Neuronal stem cell (in vitro differentiated cells): ENCODE data around the gene KDM3A. TPM values are rescaled to one million over a fixed set of nuclear protein-coding genes. Genes with fewer than 3 reads are reported as not detected.

Experiments used
- DNase-seq: peaks from one replicate; pipeline ENCODE4 v3.0.0-alpha.2; 2013; ENCODE audit warnings: low spot score
- H2AFZ ChIP-seq: one replicate; pipeline ENCODE4 v1.6.1; 2013; ENCODE audit warnings: mild to moderate bottlenecking, low read length, inconsistent platforms
- H2AK5ac ChIP-seq: 2 replicates; pipeline ENCODE4 v1.6.1; 2013; ENCODE audit warnings: low read depth, mild to moderate bottlenecking, inconsistent platforms, low read length, moderate library complexity, mixed read lengths
- H2BK120ac ChIP-seq: 2 replicates; pipeline ENCODE4 v1.6.1; 2013; ENCODE audit warnings: low read depth, mild to moderate bottlenecking, inconsistent platforms, low read length, moderate library complexity, mixed read lengths
- H2BK12ac ChIP-seq: one replicate; pipeline ENCODE4 v1.6.1; 2013; ENCODE audit warnings: low read length, inconsistent platforms
- H2BK15ac ChIP-seq: 2 replicates; pipeline ENCODE4 v1.6.1; 2013; ENCODE audit warnings: mild to moderate bottlenecking, low read length, inconsistent platforms, mixed read lengths
- H2BK5ac ChIP-seq: one replicate; pipeline ENCODE4 v1.6.1; 2013; ENCODE audit warnings: inconsistent platforms, mild to moderate bottlenecking, low read length, moderate library complexity
- H3K14ac ChIP-seq: one replicate; pipeline ENCODE4 v1.6.1; 2013; ENCODE audit warnings: low read length, inconsistent platforms
- H3K18ac ChIP-seq: 2 replicates; pipeline ENCODE4 v1.6.1; 2013; ENCODE audit warnings: low read length, inconsistent platforms
- H3K23ac ChIP-seq: 2 replicates; pipeline ENCODE4 v1.6.1; 2013; ENCODE audit warnings: low read depth, mild to moderate bottlenecking, mixed read lengths, low read length, inconsistent platforms; ENCODE audit not compliant: poor library complexity
- H3K27ac ChIP-seq: replicated peaks from 3 replicates; pipeline ENCODE4 v1.5.1; 2013; ENCODE audit warnings: low read length, inconsistent platforms
- H3K27me3 ChIP-seq, 3 experiments: 2 replicates each; pipeline ENCODE4 v1.6.1; 2013; ENCODE audit warnings: low read length in 3 of 3, mild to moderate bottlenecking in 2 of 3, inconsistent platforms in 1 of 3, low read depth in 1 of 3, mixed read lengths in 1 of 3, moderate library complexity in 1 of 3; ENCODE audit not compliant: control insufficient read depth in 3 of 3, insufficient read depth in 3 of 3
- H3K36me3 ChIP-seq, 2 donors: replicated peaks in 1 of 2; 2 replicates each; pipeline ENCODE4 v1.6.1; 2013; ENCODE audit warnings: low read length in 2 of 2; ENCODE audit not compliant: control insufficient read depth in 2 of 2, insufficient read depth in 2 of 2
- H3K4ac ChIP-seq: 2 replicates; pipeline ENCODE4 v1.6.1; 2013; ENCODE audit warnings: inconsistent platforms, mild to moderate bottlenecking, low read length, moderate library complexity
- H3K4me1 ChIP-seq, 2 donors: 1 replicate in 1 of 2; 2 replicates in 1 of 2; pipeline ENCODE4 v1.6.1; 2013; ENCODE audit warnings: low read length in 2 of 2, low read depth in 1 of 2; ENCODE audit not compliant: control insufficient read depth in 2 of 2, insufficient read depth in 1 of 2
- H3K4me2 ChIP-seq: one replicate; pipeline ENCODE4 v1.6.1; 2013; ENCODE audit warnings: mild to moderate bottlenecking, low read length, inconsistent platforms; ENCODE audit not compliant: insufficient read depth, poor library complexity, severe bottlenecking
- H3K4me3 ChIP-seq, 2 donors: 2 replicates each; pipeline ENCODE4 v1.5.1; 2013; ENCODE audit warnings: low read length in 2 of 2, mild to moderate bottlenecking in 2 of 2, inconsistent platforms in 1 of 2, moderate library complexity in 1 of 2
- H3K79me1 ChIP-seq: one replicate; pipeline ENCODE4 v1.6.1; 2013; ENCODE audit warnings: low read depth, mild to moderate bottlenecking, inconsistent platforms, low read length, moderate library complexity
- H3K9ac ChIP-seq: one replicate; pipeline ENCODE4 v1.6.1; 2013; ENCODE audit warnings: mild to moderate bottlenecking, low read depth, low read length, inconsistent platforms; ENCODE audit not compliant: poor library complexity
- H3K9me3 ChIP-seq, 2 donors: replicated peaks in 1 of 2; 2 replicates each; pipeline versions ENCODE3 to v1.6.1; 2013; ENCODE audit warnings: low read length in 2 of 2, mild to moderate bottlenecking in 2 of 2, inconsistent platforms in 1 of 2, low read depth in 1 of 2, mixed read lengths in 1 of 2, moderate library complexity in 1 of 2; ENCODE audit not compliant: control insufficient read depth in 2 of 2, insufficient read depth in 1 of 2
- H4K8ac ChIP-seq: one replicate; pipeline ENCODE4 v1.6.1; 2013; ENCODE audit warnings: low read depth, mild to moderate bottlenecking, inconsistent platforms, low read length, moderate library complexity
- H4K91ac ChIP-seq: one replicate; pipeline ENCODE4 v1.6.1; 2013; ENCODE audit warnings: low read length, low read depth, mild to moderate bottlenecking, inconsistent platforms; ENCODE audit not compliant: poor library complexity
- WGBS, 2 donors: extraction: QIAGEN DNeasy Blood & Tissue Kit; methylation state at CpG; one replicate each; pipeline ENCODE4 v1.1.7; 2013; ENCODE audit warnings: missing lambda C conversion rate in 2 of 2, mixed read lengths in 1 of 2; ENCODE audit not compliant: insufficient read length in 2 of 2, insufficient replicate concordance in 1 of 2; ENCODE audit errors: extremely low coverage in 2 of 2; 5-methylcytosine and 5-hydroxymethylcytosine counted together
- small RNA-seq: library from polyadenylated mRNA; stranded (forward); fragments of <200 nt; extraction: miRNeasy Mini kit (QIAGEN cat#:217004); gene quantifications from one replicate; pipeline ENCODE3, GENCODE V24; 2013; ENCODE audit not compliant: insufficient read depth

Gene KDM3A

DNA sequence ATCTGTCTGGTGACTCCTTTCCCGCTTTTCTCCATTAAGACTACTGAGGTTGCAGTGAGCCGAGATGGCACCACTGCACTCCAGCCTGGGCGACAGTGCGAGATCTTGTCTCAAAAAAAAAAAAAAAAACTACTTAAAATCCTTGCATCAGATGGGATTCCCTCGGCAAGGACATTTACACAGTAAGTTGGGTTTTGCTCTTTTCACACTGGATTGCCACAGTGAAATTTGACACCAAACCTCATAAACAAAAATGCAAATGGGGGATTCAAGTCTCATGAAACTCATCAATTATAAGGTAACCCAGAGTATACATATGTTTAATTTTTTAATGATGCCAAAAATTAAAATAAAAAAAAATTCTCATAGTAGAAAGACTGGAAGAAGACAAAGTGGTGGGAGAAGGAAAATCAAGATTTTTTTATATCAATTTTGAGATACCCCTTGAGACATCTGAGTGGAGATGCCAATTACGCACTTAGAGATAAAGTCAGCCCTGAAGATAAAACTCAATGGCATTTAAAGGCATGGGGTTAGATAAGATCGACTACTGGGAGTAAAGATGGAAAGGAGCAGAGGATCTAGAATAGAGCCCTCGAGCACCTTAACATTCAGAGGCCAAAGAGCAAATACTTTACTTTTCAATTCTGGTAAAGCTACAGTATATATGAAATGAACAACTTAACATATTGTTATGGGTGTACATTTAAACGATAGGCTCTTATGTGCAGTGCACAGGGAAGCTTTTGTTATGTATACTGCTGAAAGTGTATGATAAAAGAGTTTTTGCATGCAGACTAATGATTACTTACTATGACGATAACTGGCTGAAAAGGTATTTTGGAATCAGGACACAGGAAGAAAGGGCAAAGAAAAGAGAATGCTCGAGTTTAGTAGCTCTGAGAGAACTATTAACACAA is 84.5 kb downstream of the KDM3A start:
- Histone ChIP-seq H3K18ac (no peak overlapping the region), H2BK5ac (no peak overlapping the region), H3K9me3 (no peaks in the 10 kb centered on the region), H2BK12ac (no peak overlapping the region), H3K23ac (no peak overlapping the region), H3K36me3 (peaks cover 2 to 39% of the 10 kb centered on the region in 2 donors), H3K4me1 (no peaks in the 10 kb centered on the region), H3K27ac (no peak overlapping the region), H2BK15ac (no peak overlapping the region), H3K4me2 (no peak overlapping the region), H4K91ac (no peak overlapping the region), H3K9ac (no peak overlapping the region), H2AFZ (no peak overlapping the region), H4K8ac (no peak overlapping the region), H3K14ac (no peak overlapping the region), H3K4me3 (no peak overlapping the region), H3K79me1 (no peaks in the 10 kb centered on the region), H3K4ac (no peak overlapping the region), H3K27me3 (no peaks in the 10 kb centered on the region), H2BK120ac (no peak overlapping the region), H2AK5ac (no peak overlapping the region)
- no CpG with 5 or more reads among the region's 11 CpGs for WGBS, 2 donors
- no peak for DNase-seq

DNA sequence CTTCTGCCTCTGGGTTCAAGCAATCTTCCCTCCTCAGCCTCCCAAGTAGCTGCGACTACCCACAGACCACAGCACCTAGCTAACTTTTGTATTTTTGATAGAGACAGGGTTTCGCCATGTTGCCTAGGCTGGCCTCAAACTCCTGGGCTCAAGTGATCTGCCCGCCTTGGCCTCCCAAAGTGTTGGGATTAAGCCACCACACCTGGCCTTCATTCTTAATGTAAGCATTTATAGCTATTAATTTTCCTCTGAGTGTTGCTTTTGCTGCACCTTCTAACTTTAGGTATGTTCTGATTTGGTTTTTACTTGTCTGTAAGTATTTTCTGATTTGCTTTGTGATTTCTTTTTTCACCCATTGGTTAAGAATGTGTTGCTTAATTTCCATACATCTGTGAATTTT is 92.4 kb downstream of the KDM3A start:
- Histone ChIP-seq H3K9me3 (peaks cover 2 to 10% of the 10 kb centered on the region in 2 donors), H2BK120ac (no peak overlapping the region), H4K91ac (no peak overlapping the region), H3K36me3 (peaks cover 2 to 7% of the 10 kb centered on the region in 2 donors), H3K9ac (no peak overlapping the region), H3K14ac (no peak overlapping the region), H3K27me3 (no peaks in the 10 kb centered on the region), H3K23ac (no peak overlapping the region), H2AFZ (no peak overlapping the region), H4K8ac (no peak overlapping the region), H2BK12ac (no peak overlapping the region), H2AK5ac (no peak overlapping the region), H3K4me1 (no peaks in the 10 kb centered on the region), H3K4me2 (no peak overlapping the region), H3K79me1 (peaks cover 3% of the 10 kb centered on the region), H3K4ac (no peak overlapping the region), H3K4me3 (no peak overlapping the region), H3K27ac (no peak overlapping the region), H2BK15ac (no peak overlapping the region), H3K18ac (no peak overlapping the region), H2BK5ac (no peak overlapping the region)
- DNase-seq, result no peak
- no CpG with 5 or more reads among the region's 3 CpGs for WGBS, 2 donors

DNA sequence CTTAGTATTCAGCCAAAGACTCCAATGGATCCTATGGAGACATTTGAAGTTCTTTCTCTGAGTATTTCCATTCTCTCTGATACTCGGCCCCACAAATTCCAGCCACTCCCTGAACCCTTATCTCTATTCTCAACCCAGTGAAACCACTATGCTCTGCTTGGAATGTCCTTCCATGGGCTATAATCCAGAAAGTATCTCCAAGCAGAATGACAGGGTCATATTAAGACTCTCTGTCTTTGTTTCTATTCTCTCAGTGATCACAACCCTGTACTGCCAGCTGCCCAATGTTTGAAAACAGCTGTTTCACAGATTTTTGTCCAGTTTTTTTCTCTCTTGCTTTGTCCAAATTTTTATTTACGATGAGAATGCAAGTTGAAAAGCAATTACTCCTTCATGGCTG is 100.2 kb downstream of the KDM3A start:
- no peak overlapping the region for H2BK5ac ChIP-seq
- no peak overlapping the region for H3K4me2 ChIP-seq
- no peak overlapping the region for H4K91ac ChIP-seq
- no peak overlapping the region for H3K4ac ChIP-seq
- no peak overlapping the region for H2AFZ ChIP-seq
- H2BK120ac ChIP-seq, result no peak overlapping the region
- H2BK15ac ChIP-seq, result no peak overlapping the region
- peaks cover 0 to 3% of the 10 kb centered on the region in 2 donors for H3K36me3 ChIP-seq
- H3K4me1 ChIP-seq, result no peaks in the 10 kb centered on the region
- no peak overlapping the region for H3K18ac ChIP-seq
- H3K23ac ChIP-seq, result no peak overlapping the region
- H2BK12ac ChIP-seq, result no peak overlapping the region
- no peak overlapping the region for H4K8ac ChIP-seq
- H3K14ac ChIP-seq, result no peak overlapping the region
- DNase-seq, result no peak
- H3K9me3 ChIP-seq, result peaks cover 0 to 9% of the 10 kb centered on the region in 2 donors
- no CpG with 5 or more reads among the region's 2 CpGs for WGBS, 2 donors
- H3K27ac ChIP-seq, result no peak overlapping the region
- no peak overlapping the region for H2AK5ac ChIP-seq
- H3K9ac ChIP-seq, result no peak overlapping the region
- no peaks in the 10 kb centered on the region for H3K79me1 ChIP-seq
- no peaks in the 10 kb centered on the region for H3K27me3 ChIP-seq
- H3K4me3 ChIP-seq, result no peak overlapping the region

Small RNA genes within 50 kb of the gene (small RNA-seq; reads per million reads assigned to genes)
- gene RNU6-640P, result not detected
